IPS-18c (cell line): ENCODE data around the gene BCL6.

Experiments used
- H3K4me3 ChIP-seq: 2 replicates; pipeline ENCODE4 v1.7.0; 2013; ENCODE audit warnings: low read depth, mild to moderate bottlenecking, low read length, moderate library complexity; ENCODE audit not compliant: insufficient read depth
- H3K9me3 ChIP-seq: one replicate; pipeline ENCODE4 v1.6.1; 2013; ENCODE audit warnings: mild to moderate bottlenecking, low read length, moderate library complexity; ENCODE audit not compliant: control insufficient read depth, insufficient read depth

BCL6 gene

DNA sequence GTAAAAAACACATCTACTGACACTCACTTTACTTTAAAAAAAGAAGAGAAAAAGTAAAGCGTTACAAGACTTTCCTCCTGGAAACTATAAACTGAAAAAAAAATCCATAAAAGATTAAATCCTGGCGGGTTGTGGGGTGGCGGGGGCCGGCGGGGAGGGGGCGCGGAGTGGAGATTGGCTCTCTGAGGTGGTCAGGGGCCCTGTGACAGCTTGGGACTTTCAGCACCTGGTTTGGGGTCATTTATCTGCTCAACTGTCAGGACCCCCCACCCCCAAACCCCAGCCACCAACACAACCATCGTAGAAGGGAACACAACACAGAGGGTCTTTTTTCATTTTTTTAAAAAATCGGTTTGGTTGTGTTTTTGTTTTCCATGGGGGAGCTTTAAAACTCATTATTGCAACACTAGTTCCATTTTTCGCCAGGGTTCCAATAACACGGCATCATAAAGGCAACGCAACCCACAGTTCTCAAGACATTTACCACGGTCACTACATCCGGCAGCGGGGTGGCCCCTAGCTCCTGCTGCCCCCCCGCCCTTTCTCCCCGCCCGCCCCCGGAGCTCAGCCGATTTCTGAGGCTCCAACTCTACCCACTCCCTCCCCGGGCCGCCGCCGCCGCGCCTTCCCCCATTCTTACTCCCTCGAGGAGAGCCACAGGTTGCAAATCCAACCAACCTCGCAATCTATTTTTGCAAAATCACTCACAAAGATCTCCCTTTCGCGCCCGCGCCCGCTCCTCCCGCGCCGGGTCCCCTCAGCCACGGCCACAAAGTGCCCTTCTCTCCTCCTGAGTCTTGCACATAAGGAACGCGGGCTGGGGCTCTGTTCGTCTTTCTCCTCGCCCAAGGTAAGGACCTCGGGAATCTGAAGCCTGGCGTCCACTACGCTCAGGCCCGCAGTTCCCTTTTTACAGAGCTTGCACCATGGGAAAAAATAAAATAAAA, 1.8 kb downstream of the BCL6 start:
- peaks cover 2% of the 10 kb centered on the region for H3K9me3 ChIP-seq
- peak overlapping the region; percentile 82 for H3K4me3 ChIP-seq

DNA sequence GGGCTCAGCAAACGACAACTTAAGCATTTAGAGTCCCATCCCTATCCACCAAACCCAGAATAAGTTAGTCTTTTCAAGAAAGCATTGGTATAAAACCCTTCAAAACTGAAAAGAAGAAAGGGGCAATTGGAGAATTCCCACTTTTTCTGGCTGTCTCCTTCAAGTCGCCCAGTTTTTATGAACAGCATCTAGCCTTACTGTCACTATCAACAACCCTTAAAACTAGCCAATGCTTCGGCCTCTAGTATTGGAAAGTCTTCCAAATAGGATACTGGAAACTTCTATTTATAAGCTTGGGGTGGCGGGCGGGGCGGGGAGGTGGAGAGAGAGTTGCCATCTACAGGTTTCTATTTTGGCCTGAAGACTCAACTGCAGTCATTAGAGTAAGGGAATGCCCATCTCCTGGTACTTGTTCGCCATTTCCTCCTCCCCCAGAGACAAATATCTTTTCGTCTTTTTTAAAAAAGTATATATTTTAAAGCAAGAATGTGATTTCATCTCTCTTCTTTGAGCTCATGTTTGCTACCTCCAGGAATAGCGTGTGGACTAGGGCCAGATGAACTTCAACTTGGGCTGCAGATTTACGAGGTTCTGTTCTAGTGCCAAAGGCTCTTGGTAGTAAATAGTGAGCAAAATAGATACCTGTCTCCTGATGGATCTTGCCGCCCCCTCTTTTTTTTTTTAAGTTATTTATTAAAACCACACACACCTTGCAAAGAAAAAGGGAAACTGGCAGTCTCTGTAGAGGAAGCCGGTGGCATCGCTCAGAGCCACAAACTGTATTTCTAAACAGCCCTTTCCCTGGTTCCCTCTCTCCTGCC, 2.7 kb downstream of the BCL6 start:
- Histone ChIP-seq H3K9me3 (peaks cover 2% of the 10 kb centered on the region), H3K4me3 (peak overlapping the region; percentile 21; the same call in 1 of the 2 replicates)

DNA sequence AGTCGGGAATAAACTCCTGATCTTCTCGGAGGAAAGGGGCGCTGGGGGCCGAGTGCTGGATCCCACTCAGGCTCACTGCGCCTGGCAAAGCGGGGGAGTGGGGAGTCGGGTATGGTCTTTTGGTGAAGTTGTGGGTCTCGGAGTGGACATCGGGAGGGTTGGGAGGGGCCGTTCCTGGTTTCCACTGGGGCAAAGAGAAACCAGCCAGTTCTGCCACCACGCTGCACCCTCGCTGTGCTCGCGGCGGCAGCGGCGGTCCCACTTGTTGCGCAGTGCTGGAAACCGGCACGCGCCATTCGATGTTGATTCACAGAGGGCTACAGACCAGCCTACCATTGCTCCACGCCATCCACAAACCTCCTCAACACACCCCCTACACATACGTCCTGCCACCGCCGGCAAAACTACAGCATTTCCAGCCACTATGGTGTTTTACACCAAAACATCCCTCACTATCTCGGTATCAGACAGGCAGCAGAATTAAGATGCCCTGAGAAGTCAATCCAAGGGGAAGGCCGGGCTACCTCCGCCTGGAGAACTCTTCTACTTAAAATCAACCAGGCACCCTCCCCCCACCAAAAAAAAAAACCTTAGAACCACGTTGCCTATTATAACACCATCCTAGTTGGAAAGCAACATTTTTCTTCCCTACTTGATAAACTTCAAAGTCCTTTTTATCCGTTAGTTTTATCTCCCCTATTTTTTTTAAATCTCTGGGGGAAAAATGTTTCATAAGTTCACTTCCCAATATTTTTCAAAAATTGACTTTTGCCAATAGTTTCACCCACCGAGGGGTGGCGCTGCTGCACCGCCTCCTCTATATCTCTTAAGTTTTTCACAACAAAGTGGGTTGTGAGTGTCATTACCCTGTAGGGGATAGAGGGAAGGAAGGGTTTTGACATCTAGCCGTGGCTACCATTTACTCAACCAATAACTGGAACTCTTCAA, 3.6 kb downstream of the BCL6 start:
- peaks cover 2% of the 10 kb centered on the region for H3K9me3 ChIP-seq
- H3K4me3 ChIP-seq = peak overlapping the region; percentile 69

DNA sequence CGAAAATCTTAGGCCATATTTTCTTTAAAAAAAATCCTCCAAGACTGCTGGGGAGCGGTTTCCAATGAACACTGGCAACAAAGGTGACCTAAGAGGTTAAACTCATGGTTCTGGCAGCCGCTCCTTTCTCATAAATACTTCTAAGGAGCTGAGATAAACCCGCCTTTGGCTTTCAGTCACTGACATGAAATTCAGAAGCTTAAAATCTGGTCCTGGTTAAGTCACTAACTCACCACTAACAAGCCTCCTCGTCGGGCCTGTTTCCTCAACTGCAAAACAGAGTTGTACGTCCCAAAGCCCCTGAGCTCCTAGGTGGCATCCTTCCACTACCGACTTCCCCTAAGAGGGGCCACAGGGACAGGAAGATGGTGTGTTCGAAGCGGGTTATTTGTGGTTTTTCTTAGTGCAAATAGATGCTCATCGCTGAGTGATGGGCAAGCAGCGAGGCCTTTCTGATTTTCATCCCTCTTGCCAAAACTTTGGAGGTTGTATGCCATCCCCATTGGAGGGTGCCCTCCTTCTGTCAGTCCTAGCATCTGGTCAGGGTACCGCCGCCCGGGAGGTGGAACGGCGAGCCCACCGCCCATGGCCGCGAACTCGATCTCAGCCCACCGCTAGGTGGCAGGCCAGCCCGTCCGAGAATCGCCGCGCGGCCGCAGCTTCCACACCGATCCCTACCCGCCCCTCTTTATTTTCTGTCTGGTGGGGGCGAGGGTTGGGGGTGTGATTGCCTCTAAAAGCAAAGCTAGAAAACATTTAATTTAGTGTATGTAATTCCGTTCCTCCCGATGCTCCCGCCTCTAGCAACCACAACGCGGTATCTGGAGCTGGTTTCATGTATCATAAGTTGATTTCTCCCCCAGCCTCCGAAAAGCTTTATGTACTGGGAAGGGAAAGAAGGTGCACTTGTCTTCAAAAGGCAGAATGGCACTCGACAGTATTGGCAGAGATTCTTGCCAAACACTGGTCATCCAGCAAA, 4.6 kb downstream of the BCL6 start:
- H3K4me3 ChIP-seq = peak overlapping the region; percentile 69
- peaks cover 2% of the 10 kb centered on the region for H3K9me3 ChIP-seq

DNA sequence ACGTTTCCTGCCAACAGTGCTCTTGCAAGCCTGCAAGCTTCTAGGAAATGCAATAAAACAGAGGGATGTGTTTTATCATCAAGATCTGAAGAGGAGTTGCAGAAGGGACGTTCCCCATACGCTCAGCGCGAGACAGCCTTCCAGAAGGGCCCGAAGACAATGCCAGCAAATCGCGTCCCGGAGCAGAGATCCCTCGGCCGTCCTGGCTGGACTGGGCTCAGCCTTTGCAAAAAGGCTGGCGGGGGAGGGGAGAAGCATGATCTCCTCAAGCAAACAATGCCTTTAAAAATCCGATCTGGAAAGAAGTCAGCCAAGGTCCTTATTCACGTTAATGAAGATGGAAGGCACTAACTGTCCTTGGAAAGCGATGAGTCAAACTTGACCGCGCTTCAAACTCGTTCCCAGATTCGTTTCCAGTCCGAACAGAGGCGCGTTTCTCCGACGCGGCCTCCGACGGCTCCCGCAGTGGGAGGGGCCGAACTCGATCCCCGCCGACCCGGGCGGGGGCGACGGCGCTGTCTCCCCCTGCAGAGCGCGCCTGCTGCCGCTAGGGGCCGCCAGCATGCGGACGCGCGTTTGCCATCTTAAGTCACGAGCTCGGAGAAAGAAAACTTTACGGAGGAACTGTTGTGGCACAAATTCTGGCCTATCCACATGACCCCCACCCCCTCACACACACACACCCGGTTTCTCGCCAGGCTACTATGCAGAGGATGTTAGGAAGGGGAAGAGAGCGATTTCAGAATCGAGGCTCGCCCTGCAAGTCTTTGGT, 5.5 kb downstream of the BCL6 start:
- Histone ChIP-seq H3K9me3 (peaks cover 2% of the 10 kb centered on the region), H3K4me3 (peak overlapping the region; percentile 69)

DNA sequence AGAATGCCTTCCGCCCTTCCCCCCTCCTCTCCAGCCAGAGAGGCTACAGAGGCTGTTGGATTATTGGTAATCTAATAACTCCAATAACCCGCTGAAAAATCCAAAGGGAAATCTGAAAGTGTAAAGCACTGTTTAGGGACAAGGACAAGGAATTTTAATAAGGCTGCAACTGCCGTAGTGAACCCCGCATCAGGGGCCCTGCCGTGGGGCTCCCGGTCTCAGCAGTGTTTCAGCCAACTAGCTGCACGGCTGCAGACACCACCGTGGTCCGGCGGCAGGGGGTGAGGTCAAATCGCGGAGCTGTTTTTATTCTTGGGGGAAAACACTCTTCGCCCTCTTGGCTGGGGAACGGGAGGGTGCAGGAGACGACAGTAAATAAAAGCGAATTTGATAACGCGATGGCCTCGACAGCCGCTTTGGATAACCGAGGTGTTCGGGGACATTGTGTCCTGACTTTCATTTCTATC, 6.1 kb downstream of the BCL6 start:
- Histone ChIP-seq H3K9me3 (no peaks in the 10 kb centered on the region), H3K4me3 (peak overlapping the region; percentile 69)

DNA sequence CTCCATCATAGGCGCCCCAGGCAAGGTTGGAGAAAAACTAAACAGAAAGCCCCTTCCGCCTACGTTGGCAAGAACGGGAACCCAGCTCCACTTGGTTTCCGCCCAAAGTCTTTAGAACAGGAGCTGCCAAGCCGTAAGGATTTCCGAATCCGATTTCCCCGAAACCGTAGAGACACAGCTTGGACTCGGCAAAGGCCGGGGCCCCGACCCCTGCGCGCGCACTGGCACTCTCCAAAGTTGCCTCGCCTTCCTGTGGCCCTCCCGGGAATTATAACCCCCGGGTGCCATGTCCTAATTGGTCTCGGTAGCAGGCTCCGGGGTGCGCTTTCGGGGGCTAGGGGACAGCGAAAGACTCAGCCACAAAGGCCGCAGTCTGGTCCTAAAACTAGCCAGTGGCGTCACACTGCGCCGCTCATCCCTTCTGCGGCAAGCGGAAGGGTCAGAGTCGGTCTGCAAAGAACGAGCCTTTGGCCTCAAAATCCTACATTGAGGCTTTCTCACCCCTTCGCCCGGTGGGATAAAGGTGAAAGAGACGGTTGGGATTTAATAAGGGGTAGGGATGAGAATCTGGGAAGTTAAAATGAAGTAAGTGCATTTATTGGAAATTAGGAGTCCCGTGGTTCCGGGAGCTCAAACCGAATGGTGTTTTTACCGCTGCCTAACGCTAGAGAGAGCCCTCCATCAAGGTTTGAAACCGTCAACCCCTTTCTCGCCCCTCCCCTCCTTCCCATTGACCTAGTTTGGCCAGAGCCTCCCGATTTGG, 6.8 kb downstream of the BCL6 start:
- Histone ChIP-seq H3K4me3 (peak overlapping the region; percentile 69), H3K9me3 (no peaks in the 10 kb centered on the region)

DNA sequence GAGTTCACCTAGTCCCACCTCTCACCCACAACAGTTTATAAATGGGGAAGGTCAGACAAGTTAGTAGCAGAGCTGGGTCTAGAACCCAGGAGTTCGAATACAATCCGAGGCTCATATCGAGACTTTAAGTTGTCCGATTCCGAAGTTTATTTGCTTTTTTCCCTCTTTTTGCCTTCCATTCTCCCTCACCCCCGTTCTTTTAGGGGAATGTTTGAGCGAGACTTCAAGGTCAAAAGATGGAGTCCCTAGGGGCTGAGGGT, 7.3 kb downstream of the BCL6 start:
- Histone ChIP-seq H3K4me3 (peak overlapping the region; percentile 69), H3K9me3 (no peaks in the 10 kb centered on the region)

DNA sequence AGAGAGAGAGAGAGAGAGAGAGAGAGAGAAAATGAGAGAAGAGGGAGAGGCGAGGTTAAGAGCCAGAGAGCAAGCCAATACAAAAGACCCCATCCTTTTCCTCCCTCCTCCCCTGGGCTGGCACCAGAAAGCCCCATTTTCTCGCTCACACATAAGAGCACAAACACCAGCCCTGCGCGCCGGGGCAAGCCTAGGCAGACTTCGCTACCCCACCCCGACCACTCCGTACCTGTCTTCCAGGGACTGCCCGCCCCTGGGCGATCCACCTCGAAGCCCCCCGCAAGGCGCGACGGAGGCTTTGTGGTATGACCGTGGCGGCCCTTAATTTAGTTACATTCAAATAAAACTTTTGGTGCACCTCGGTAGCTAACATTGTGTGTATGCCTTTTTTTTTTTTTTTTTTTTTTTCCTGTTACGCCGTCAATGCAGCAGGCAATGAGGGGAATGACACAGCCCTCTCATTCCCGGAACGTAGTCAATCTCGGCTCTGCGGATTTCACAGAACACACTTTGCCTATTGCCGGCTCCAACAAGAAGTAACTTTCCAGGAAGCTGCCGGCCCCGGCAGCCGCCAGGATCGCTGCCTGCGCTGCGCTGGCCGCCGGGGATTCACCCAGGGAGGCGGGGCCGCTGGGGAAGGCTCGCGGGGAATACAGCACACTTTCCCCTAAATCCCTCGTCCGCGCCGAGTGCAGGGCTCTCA, 7.7 kb downstream of the BCL6 start:
- Histone ChIP-seq H3K9me3 (no peaks in the 10 kb centered on the region), H3K4me3 (peak overlapping the region; percentile 69)

DNA sequence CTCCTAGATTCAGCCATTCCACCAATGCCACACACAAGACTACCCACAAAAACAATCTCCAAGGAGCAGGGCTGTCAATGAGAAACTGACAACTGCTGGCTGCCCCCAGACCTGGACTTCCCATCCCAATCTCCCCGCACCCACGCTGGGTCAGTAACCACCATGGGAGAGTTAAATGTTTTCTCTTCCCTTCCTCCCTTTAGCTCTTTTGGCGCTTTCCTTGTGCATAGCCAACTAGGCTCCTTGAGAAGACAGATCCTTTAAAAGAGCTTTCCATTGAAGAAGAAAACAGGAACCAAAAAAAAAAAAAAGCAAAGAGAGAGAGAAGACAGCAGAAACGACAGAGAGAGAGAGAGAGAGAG, 8.3 kb downstream of the BCL6 start:
- H3K9me3 ChIP-seq = no peaks in the 10 kb centered on the region
- H3K4me3 ChIP-seq = no peak overlapping the region

DNA sequence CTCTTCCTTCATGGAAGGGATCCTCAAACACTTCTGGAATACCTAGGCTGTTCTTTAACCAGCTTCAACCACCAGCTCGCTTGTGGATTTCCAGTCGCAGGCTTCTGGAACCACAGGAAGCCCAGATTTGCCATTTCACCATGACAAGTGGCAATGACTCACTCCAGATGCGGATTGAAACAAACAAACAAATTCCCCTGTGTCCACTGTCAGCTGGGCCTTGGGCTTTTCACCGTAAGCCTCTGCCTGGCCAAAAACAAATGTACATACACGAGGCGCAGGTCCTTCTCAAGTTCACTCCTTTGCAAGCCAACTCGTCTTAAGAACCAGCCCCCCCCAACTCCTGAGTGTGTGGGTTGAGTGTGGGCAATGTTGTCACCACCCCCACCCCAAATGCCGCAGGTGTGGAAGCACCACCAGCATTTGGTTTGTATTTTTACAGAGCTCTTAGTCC, 8.8 kb downstream of the BCL6 start:
- Histone ChIP-seq H3K4me3 (peak overlapping the region; percentile 17; the same call in 1 of the 2 replicates), H3K9me3 (no peaks in the 10 kb centered on the region)

DNA sequence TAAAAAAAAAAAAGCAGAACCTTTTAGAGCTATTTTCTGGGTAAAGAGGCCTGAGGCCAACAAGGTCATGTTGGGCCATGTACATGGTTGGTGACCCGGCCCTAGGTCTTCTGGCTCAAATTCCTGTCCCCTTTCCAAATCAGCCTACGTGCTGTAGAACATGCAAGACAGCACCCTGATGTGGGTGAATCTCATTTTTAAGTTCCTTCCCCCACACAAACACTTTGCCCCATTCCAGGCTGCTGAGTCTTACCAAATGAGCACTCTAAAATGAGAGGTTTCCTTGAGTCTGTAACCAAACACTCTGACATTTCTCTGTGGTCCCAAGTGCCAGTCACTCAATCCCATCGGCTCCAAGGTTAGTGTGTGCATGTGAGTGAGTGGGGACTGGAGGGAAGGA, 9.4 kb downstream of the BCL6 start:
- Histone ChIP-seq H3K4me3 (no peak overlapping the region), H3K9me3 (no peaks in the 10 kb centered on the region)

DNA sequence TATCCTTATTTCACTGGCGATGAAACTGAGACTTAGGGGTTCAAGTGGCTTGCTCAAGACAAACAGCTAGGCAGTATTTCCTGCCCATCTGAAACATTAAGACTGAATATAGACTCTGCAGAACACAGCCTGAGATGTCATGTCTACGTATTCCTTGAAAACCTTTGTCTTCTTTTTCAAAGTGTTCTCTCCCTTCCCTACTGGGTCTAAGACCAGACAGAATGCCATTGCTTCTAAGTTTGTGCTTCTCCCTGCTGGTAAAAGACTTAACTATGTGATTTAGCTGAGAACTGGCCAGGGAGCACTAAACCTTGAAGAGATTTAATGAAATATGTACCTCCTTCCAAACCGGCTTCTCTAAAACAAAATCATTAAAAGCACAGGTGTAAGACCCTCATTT, 9.9 kb downstream of the BCL6 start:
- no peak overlapping the region for H3K4me3 ChIP-seq
- H3K9me3 ChIP-seq = no peaks in the 10 kb centered on the region

DNA sequence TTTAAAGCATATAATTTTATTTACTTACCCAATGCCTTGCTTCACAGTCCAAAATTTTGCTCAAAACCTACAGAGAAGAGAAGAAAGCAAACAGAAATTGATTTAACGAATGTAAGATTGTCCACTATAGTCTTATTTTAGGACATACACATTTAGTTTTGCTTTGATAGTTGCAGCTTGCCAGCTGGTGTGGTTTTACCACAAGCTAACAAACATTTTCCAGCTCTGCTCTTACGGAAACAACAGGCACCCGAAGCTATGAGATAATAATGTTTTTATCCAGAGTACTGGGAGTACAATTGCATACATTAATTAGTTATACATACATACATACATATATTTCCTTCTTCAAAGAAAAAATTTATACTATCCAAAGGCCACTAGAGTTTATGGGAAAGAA, 10.4 kb downstream of the BCL6 start:
- Histone ChIP-seq H3K4me3 (no peak overlapping the region), H3K9me3 (no peaks in the 10 kb centered on the region)
